Gastroesophageal sphincter (tissue), 3 donors: ENCODE measurements around the gene RAD51B.

ENCODE experiments used
- EP300 ChIP-seq: sonication (generic); formaldehyde crosslinking; IDR thresholded peaks from one replicate; pipeline ENCODE4 v1.6.1; 2017; ENCODE audit warnings: antibody characterized with exemption, mild to moderate bottlenecking
- TF ChIP-seq, protein P1 (sequence below), 4 experiments: fragments of 200-600 bp in 2 of 4; fragments of 450-650 bp in 2 of 4; sonication (generic) in 1 of 4; IDR thresholded peaks; one replicate each; pipeline ENCODE4 v1.5.1; 2017 to 2019; ENCODE audit warnings: antibody characterized with exemption in 4 of 4, mild to moderate bottlenecking in 2 of 4, moderate library complexity in 2 of 4

DNA sequence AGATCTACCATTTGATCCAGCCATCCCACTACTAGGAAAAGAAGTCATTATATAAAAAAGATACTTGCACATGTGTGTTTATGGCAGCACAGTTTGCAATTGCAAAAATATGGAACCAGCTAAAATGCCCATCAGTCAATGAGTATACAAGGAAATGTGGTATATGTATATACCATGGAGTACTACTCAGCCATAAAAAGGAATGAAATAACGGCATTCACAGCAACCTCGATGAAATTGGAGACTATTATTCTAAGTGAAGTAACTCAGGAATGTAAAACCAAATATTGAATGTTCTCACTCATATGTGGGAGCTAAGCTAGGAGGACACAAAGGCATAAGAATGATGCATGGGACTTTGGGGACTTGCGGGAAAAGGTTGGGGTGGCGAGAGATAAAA, 402.6 kb downstream of the RAD51B start:
- TF ChIP-seq, protein P1, sequence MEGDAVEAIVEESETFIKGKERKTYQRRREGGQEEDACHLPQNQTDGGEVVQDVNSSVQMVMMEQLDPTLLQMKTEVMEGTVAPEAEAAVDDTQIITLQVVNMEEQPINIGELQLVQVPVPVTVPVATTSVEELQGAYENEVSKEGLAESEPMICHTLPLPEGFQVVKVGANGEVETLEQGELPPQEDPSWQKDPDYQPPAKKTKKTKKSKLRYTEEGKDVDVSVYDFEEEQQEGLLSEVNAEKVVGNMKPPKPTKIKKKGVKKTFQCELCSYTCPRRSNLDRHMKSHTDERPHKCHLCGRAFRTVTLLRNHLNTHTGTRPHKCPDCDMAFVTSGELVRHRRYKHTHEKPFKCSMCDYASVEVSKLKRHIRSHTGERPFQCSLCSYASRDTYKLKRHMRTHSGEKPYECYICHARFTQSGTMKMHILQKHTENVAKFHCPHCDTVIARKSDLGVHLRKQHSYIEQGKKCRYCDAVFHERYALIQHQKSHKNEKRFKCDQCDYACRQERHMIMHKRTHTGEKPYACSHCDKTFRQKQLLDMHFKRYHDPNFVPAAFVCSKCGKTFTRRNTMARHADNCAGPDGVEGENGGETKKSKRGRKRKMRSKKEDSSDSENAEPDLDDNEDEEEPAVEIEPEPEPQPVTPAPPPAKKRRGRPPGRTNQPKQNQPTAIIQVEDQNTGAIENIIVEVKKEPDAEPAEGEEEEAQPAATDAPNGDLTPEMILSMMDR (IDR thresholded peaks at IDR 0.05): no peak
- TF ChIP-seq EP300: no peak
